Prostate gland (tissue), 2 donors: ENCODE data around the gene CLMP. TPM values are rescaled to one million over a fixed set of nuclear protein-coding genes. Genes with fewer than 3 reads are reported as not detected.

Experiments
- DNase-seq: peaks from one replicate; pipeline ENCODE4 v3.0.0-alpha.2; 2019; ENCODE audit warnings: low spot score
- H3K27ac ChIP-seq, 2 donors: fragments of 200-600 bp; sonication (generic); 2 replicates each; pipeline ENCODE4 v1.5.1; 2017 to 2019
- H3K27me3 ChIP-seq: fragments of 200-600 bp; sonication (generic); replicated peaks from 2 replicates; pipeline ENCODE4 v1.5.1; 2019; ENCODE audit not compliant: insufficient read depth
- H3K36me3 ChIP-seq, 2 donors: fragments of 200-600 bp; sonication (generic); 1 replicate in 1 of 2; 2 replicates in 1 of 2; pipeline versions ENCODE4 v1.5.1 to v1.8.1; 2017 to 2019
- H3K4me1 ChIP-seq: fragments of 200-600 bp; sonication (generic); replicated peaks from 2 replicates; pipeline ENCODE4 v1.5.1; 2019
- H3K4me3 ChIP-seq, 2 donors: fragments of 200-600 bp; sonication (generic); 2 replicates each; pipeline ENCODE4 v1.5.1; 2017 to 2019
- H3K9me3 ChIP-seq: fragments of 200-600 bp; sonication (generic); 2 replicates; pipeline ENCODE4 v1.5.1; 2017
- POLR2A ChIP-seq: fragments of 450-650 bp; IDR thresholded peaks from one replicate; pipeline ENCODE4 v1.6.1; 2016; ENCODE audit warnings: antibody characterized with exemption, mild to moderate bottlenecking
- POLR2AphosphoS5 ChIP-seq: sonication (generic); formaldehyde crosslinking; IDR thresholded peaks from one replicate; pipeline ENCODE4 v1.6.1; 2017; ENCODE audit warnings: antibody characterized with exemption
- WGBS: methylation state at CpG from one replicate; pipeline ENCODE4 v1.1.5; 2018; 5-methylcytosine and 5-hydroxymethylcytosine counted together
- intact Hi-C: fragments of 100-400 bp; cut with DNase I; formaldehyde crosslinking; loops from one replicate; pipeline ENCODE4 v1.14.2; 2022
- total RNA-seq, 2 donors: library from RNA; depleted of rRNA; stranded (reverse); fragments of >200 nt; gene quantifications; one replicate each; pipeline ENCODE4 v1.1.0, GENCODE V29; 2016
- TF ChIP-seq, protein P1 (sequence below), 4 experiments: fragments of 200-600 bp in 2 of 4; fragments of 450-650 bp in 2 of 4; sonication (generic) in 2 of 4; IDR thresholded peaks; 1 replicate in 3 of 4; 2 replicates in 1 of 4; pipeline ENCODE4 v1.5.1; 2016 to 2019; ENCODE audit warnings: antibody characterized with exemption in 4 of 4, mild to moderate bottlenecking in 2 of 4, moderate library complexity in 2 of 4

The CLMP gene
- total RNA-seq, 2 donors from 2014 or later: 5.0 to 10.7 TPM

DNA sequence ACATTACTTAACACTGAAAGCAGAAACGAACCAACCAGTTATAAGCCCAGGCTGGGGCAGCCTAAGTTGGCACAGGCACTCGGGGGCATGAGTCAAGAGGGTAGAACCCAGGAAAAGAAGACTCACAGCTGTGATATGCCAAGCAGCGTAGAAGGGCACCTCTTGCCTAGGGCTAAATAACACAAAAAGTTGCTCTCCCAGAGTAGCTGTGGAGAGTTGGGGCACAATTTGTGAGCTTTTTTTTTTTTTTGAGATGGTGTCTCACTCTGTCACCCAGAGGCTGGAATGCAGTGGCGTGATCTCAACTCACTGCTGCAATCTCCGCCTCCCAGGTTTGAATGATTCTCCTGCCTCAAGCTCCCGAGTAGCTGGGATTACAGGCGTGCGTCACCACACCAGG lies 8.8 kb downstream of the CLMP start:
- Histone ChIP-seq H3K36me3 (no peaks in the 10 kb centered on the region), H3K4me3 (no peak overlapping the region), H3K9me3 (no peaks in the 10 kb centered on the region), H3K27me3 (no peaks in the 10 kb centered on the region), H3K27ac (no peak overlapping the region), H3K4me1 (no peaks in the 10 kb centered on the region)
- intact Hi-C loops: no loop called here
- DNase-seq: no peak
- TF ChIP-seq POLR2A: no peak
- TF ChIP-seq, protein P1, sequence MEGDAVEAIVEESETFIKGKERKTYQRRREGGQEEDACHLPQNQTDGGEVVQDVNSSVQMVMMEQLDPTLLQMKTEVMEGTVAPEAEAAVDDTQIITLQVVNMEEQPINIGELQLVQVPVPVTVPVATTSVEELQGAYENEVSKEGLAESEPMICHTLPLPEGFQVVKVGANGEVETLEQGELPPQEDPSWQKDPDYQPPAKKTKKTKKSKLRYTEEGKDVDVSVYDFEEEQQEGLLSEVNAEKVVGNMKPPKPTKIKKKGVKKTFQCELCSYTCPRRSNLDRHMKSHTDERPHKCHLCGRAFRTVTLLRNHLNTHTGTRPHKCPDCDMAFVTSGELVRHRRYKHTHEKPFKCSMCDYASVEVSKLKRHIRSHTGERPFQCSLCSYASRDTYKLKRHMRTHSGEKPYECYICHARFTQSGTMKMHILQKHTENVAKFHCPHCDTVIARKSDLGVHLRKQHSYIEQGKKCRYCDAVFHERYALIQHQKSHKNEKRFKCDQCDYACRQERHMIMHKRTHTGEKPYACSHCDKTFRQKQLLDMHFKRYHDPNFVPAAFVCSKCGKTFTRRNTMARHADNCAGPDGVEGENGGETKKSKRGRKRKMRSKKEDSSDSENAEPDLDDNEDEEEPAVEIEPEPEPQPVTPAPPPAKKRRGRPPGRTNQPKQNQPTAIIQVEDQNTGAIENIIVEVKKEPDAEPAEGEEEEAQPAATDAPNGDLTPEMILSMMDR (IDR thresholded peaks at IDR 0.05): no peak
- no peak for TF ChIP-seq POLR2AphosphoS5
- WGBS: 90% methylated on average over 8 of the region's 8 CpGs

DNA sequence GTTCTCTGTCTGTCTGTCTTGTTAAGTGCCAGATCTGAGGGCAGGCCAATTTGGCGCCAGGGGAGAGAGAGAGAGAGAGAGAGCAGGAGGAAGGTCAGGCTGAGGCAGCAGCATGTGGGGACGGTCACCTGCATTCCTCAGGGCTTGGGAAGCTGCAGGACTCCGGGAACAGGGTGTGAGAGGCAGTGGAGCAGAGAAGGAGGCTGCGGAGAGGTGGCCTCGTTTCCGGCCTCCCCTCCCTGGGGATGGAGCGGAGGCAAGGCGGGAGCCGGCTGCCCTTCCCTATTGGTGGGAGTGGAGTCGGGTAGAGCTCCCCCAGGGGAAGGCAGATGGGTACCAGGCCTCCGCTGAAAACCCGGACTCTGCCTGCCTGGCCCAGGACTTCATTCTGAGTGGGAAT lies 9.7 kb downstream of the CLMP start:
- intact Hi-C loops: no loop called here
- H3K27ac ChIP-seq: no peak overlapping the region
- H3K27me3 ChIP-seq: no peaks in the 10 kb centered on the region
- TF ChIP-seq, protein P1 (IDR thresholded peaks at IDR 0.05): no peak
- TF ChIP-seq POLR2AphosphoS5: no peak
- TF ChIP-seq POLR2A: no peak
- WGBS: 81% methylated on average over 12 of the region's 12 CpGs
- no peaks in the 10 kb centered on the region for H3K9me3 ChIP-seq
- DNase-seq: no peak
- no peak overlapping the region for H3K4me3 ChIP-seq
- H3K4me1 ChIP-seq: no peaks in the 10 kb centered on the region
- H3K36me3 ChIP-seq: no peaks in the 10 kb centered on the region

DNA sequence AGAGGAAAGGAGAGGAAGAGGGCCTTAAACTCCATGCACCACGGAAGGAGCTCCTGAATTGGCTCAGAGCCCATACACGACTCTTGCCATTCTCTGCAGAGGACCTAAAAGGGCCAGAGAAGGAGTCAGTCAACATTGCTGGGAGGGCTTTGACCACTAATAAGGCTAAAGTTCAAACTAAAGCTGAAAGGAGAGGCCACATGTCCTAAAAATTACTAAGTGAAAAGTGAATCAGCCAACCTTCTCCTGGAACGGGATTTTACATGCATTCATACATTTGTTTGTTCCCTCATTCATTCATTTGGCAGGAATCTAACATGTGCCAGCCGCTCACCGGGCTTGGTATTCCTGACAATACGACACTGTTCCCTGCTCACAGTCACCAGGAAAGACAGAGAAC lies 10.5 kb downstream of the CLMP start:
- Histone ChIP-seq H3K36me3 (no peaks in the 10 kb centered on the region), H3K27ac (no peak overlapping the region), H3K4me1 (no peaks in the 10 kb centered on the region), H3K9me3 (no peaks in the 10 kb centered on the region), H3K4me3 (no peak overlapping the region), H3K27me3 (no peaks in the 10 kb centered on the region)
- DNase-seq: no peak
- intact Hi-C loops: no loop called here
- WGBS: 39% methylated on average over 6 of the region's 6 CpGs
- TF ChIP-seq POLR2A: no peak
- TF ChIP-seq POLR2AphosphoS5: no peak
- TF ChIP-seq, protein P1 (IDR thresholded peaks at IDR 0.05): no peak

DNA sequence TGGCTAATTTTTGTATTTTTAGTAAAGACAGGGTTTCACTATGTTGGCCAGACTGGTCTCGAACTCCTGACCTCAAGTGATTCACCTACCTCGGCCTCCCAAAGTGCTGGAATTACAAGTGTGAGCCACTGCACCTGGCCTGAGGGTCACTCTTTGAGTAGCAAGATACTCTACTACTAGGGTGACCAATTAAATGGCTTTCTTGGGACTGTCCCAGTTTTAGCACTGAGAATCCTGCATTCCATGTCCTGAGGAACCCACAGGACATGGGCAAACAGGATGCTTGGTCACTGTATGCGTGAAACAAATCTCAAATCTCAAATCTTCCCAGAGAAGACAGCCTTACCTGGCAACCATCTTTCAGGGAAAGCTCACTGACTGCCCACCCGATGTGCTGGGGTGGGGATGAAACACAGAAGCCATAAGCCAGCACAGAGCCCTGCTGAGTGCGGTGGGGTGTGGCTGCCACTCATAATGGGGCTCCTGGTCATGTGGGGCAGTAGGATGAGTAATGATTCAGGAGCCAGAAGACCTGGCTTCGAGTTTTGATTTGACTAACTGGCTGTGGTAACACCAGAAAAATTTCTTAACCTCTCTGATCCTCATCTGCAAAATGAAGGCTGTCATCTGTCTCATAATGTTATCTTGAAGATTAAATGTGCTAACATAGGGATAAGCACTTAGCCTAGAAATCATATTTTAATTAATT lies 11.5 kb downstream of the CLMP start:
- 79% methylated on average over 6 of the region's 6 CpGs for WGBS
- H3K9me3 ChIP-seq: no peaks in the 10 kb centered on the region
- no peak for DNase-seq
- H3K4me1 ChIP-seq: no peaks in the 10 kb centered on the region
- H3K27ac ChIP-seq: no peak overlapping the region
- TF ChIP-seq POLR2A (no peak), POLR2AphosphoS5 (no peak)
- TF ChIP-seq, protein P1 (IDR thresholded peaks at IDR 0.05): no peak
- H3K36me3 ChIP-seq: no peaks in the 10 kb centered on the region
- no peak overlapping the region for H3K4me3 ChIP-seq
- intact Hi-C loops: no loop called here
- H3K27me3 ChIP-seq: no peaks in the 10 kb centered on the region

DNA sequence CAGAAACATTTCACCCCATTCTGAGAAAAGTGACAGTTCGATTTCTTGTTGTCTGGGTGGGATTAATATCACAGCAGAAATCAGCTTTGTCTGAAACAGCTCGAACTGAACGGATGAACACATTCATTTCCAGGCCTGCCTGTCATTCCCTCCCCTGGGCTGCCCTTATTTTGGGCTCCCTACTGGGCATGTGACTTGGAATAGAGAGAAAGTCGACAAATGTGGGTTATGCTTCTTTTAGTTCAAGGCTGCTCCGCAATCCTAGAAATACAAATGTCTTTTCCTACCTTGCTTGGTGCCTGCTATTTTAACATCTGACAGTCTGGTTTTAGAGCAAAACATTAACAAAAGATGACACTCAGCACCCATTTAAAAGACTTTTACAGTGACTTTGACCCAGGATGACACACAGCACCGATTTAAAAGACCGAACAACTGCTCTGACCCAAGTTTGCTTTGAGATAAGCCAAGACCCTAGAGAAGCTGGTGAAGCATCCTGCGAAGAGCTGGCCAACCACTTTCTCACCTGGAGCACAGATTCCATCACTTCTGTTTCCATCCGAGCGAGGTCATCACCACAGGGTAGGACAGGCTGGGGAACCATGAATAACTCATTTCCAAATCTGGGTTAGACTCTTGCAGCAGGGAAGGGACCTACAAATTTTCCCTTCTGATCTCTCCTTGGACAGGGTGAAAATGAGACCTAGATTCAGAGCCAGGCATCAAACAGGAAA lies 13.1 kb downstream of the CLMP start:
- no peaks in the 10 kb centered on the region for H3K9me3 ChIP-seq
- H3K36me3 ChIP-seq: no peaks in the 10 kb centered on the region
- intact Hi-C loops: no loop called here
- no peak for DNase-seq
- H3K4me3 ChIP-seq: no peak overlapping the region
- H3K4me1 ChIP-seq: no peaks in the 10 kb centered on the region
- TF ChIP-seq POLR2AphosphoS5 (no peak), POLR2A (no peak)
- TF ChIP-seq, protein P1 (IDR thresholded peaks at IDR 0.05): no peak
- WGBS: 92% methylated on average over 10 of the region's 10 CpGs
- no peak overlapping the region for H3K27ac ChIP-seq
- H3K27me3 ChIP-seq: no peaks in the 10 kb centered on the region
